ENCODE results near the gene ACTL8. TPM values are rescaled to one million over a fixed set of nuclear protein-coding genes. Genes with fewer than 3 reads are reported as not detected.

The ACTL8 gene
- total and polyA plus RNA-seq, 2 experiments from 2014 or later, result 0.34 TPM; not detected in 1

- no peaks in the 10 kb centered on the region for H3K4me1 ChIP-seq (ENCODE audit: insufficient read depth)
- no peak overlapping the region for H2AFZ ChIP-seq
- H3K4me2 ChIP-seq, result no peak overlapping the region
- no peaks in the 10 kb centered on the region for H3K36me3 ChIP-seq (replicated peaks; ENCODE audit: insufficient read depth, low read depth)
- no peaks in the 10 kb centered on the region for H3K79me2 ChIP-seq
- H3K27ac ChIP-seq, result no peak overlapping the region
- DNase-seq (ENCODE audit: low spot score), result no peak
- no peak for TF ChIP-seq EZH2phosphoT487 (IDR thresholded peaks at IDR 0.05; ENCODE audit: low read depth, severe bottlenecking, unreplicated experiment)
- no peak for TF ChIP-seq EZH2 (IDR thresholded peaks at IDR 0.05; ENCODE audit: borderline replicate concordance)
- TF ChIP-seq, protein P1, sequence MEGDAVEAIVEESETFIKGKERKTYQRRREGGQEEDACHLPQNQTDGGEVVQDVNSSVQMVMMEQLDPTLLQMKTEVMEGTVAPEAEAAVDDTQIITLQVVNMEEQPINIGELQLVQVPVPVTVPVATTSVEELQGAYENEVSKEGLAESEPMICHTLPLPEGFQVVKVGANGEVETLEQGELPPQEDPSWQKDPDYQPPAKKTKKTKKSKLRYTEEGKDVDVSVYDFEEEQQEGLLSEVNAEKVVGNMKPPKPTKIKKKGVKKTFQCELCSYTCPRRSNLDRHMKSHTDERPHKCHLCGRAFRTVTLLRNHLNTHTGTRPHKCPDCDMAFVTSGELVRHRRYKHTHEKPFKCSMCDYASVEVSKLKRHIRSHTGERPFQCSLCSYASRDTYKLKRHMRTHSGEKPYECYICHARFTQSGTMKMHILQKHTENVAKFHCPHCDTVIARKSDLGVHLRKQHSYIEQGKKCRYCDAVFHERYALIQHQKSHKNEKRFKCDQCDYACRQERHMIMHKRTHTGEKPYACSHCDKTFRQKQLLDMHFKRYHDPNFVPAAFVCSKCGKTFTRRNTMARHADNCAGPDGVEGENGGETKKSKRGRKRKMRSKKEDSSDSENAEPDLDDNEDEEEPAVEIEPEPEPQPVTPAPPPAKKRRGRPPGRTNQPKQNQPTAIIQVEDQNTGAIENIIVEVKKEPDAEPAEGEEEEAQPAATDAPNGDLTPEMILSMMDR (IDR thresholded peaks at IDR 0.05; ENCODE audit: poor library complexity), result no peak
- H3K4me3 ChIP-seq, result no peak overlapping the region
- H3K9me3 ChIP-seq (ENCODE audit: low read depth), result no peaks in the 10 kb centered on the region
- H3K27me3 ChIP-seq, result no peaks in the 10 kb centered on the region
- H4K20me1 ChIP-seq (ENCODE audit: insufficient read depth, poor library complexity, severe bottlenecking), result no peaks in the 10 kb centered on the region
- WGBS (ENCODE audit: low lambda C conversion rate, missing lambda C conversion rate), result 84% methylated on average over 4 of the region's 4 CpGs
- no peaks in the 10 kb centered on the region for H3K9me2 ChIP-seq (replicated peaks; ENCODE audit: insufficient read depth)
These were observed 44.1 kb upstream of the ACTL8 start for GRCh38 chr1:17710889-17711576.

- Histone ChIP-seq H3K79me2 (no peaks in the 10 kb centered on the region), H4K20me1 (ENCODE audit: insufficient read depth, poor library complexity, severe bottlenecking) (no peaks in the 10 kb centered on the region), H3K27ac (no peak overlapping the region), H3K9me3 (ENCODE audit: low read depth) (no peaks in the 10 kb centered on the region), H3K4me3 (no peak overlapping the region), H2AFZ (no peak overlapping the region), H3K36me3 (replicated peaks; ENCODE audit: insufficient read depth, low read depth) (no peaks in the 10 kb centered on the region), H3K4me2 (no peak overlapping the region), H3K27me3 (no peaks in the 10 kb centered on the region), H3K9me2 (replicated peaks; ENCODE audit: insufficient read depth) (no peaks in the 10 kb centered on the region), H3K4me1 (ENCODE audit: insufficient read depth) (no peaks in the 10 kb centered on the region)
- no peak for TF ChIP-seq EZH2 (IDR thresholded peaks at IDR 0.05; ENCODE audit: borderline replicate concordance)
- no peak for DNase-seq (ENCODE audit: low spot score)
These were observed 43.6 kb upstream of the ACTL8 start for GRCh38 chr1:17711577-17711910.

DNA sequence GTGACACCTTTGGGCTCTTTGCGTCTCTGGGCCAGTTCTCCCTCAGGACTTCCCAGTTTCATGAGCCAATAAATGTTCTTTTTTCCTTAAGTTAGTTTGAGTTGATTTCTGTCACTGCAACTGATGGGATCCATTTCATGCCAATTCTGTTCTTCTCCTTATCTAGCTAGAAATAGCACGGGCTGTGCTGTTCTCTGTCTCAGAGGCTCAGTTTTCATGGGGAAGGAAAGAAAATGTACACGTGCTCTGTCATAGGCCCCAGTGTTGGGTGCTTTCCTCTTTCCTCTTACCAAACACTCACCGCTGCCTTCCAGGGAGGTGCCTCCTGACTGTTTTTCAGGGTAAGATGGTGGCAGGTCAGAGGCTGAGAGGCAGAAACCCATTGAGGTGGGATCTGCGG lies 43.2 kb upstream of the ACTL8 start:
- TF ChIP-seq EZH2phosphoT487 (IDR thresholded peaks at IDR 0.05; ENCODE audit: low read depth, severe bottlenecking, unreplicated experiment), result no peak
- 88% methylated on average over 5 of the region's 5 CpGs for WGBS (ENCODE audit: low lambda C conversion rate, missing lambda C conversion rate)
- no peaks in the 10 kb centered on the region for H4K20me1 ChIP-seq (ENCODE audit: insufficient read depth, poor library complexity, severe bottlenecking)

DNA sequence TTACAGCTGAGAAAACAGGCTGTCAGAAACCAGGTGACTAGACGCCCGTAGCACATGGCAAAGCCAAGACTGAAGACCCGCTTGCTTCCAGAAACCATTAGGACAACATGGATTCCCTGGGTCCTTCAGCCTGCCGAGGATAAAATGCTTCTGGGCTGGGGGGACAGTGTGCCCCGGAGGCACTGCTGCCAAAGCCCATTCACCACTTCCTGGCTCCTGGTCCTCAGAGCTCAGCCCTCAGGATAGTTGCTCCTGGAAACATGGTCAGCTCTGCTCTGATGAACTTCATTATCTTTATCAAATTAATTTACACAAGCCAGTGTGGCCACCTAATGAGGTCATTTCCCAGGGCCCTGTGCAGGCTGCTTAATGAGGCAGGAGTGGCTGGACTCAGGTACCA lies 41.1 kb upstream of the ACTL8 start:
- no peak for DNase-seq (ENCODE audit: low spot score)
- TF ChIP-seq, protein P1 (IDR thresholded peaks at IDR 0.05; ENCODE audit: poor library complexity), result no peak
- TF ChIP-seq EZH2 (IDR thresholded peaks at IDR 0.05; ENCODE audit: borderline replicate concordance) (no peak), EZH2phosphoT487 (IDR thresholded peaks at IDR 0.05; ENCODE audit: low read depth, severe bottlenecking, unreplicated experiment) (no peak)

More for the DNA sequence above, 43.2 kb upstream of the ACTL8 start:
- no peak overlapping the region for H3K4me2 ChIP-seq
- no peaks in the 10 kb centered on the region for H3K9me3 ChIP-seq (ENCODE audit: low read depth)
- no peaks in the 10 kb centered on the region for H3K27me3 ChIP-seq
- no peaks in the 10 kb centered on the region for H3K79me2 ChIP-seq
- H3K36me3 ChIP-seq (replicated peaks; ENCODE audit: insufficient read depth, low read depth), result no peaks in the 10 kb centered on the region
- no peak overlapping the region for H3K4me3 ChIP-seq
- DNase-seq (ENCODE audit: low spot score), result no peak
- no peak overlapping the region for H2AFZ ChIP-seq
- no peaks in the 10 kb centered on the region for H3K9me2 ChIP-seq (replicated peaks; ENCODE audit: insufficient read depth)
- H3K4me1 ChIP-seq (ENCODE audit: insufficient read depth), result no peaks in the 10 kb centered on the region
- H3K27ac ChIP-seq, result no peak overlapping the region

More for the DNA sequence above, 41.1 kb upstream of the ACTL8 start:
- Histone ChIP-seq H3K36me3 (replicated peaks; ENCODE audit: insufficient read depth, low read depth) (no peaks in the 10 kb centered on the region), H3K9me3 (ENCODE audit: low read depth) (no peaks in the 10 kb centered on the region), H2AFZ (no peak overlapping the region), H4K20me1 (ENCODE audit: insufficient read depth, poor library complexity, severe bottlenecking) (no peaks in the 10 kb centered on the region), H3K4me1 (ENCODE audit: insufficient read depth) (no peaks in the 10 kb centered on the region), H3K27me3 (no peaks in the 10 kb centered on the region), H3K9me2 (replicated peaks; ENCODE audit: insufficient read depth) (no peaks in the 10 kb centered on the region), H3K4me2 (no peak overlapping the region), H3K27ac (no peak overlapping the region), H3K4me3 (no peak overlapping the region), H3K79me2 (no peaks in the 10 kb centered on the region)
- WGBS (ENCODE audit: low lambda C conversion rate, missing lambda C conversion rate), result 85% methylated on average over 5 of the region's 5 CpGs
